ENCODE measurements around the gene FOXF1.

The FOXF1 gene

DNA sequence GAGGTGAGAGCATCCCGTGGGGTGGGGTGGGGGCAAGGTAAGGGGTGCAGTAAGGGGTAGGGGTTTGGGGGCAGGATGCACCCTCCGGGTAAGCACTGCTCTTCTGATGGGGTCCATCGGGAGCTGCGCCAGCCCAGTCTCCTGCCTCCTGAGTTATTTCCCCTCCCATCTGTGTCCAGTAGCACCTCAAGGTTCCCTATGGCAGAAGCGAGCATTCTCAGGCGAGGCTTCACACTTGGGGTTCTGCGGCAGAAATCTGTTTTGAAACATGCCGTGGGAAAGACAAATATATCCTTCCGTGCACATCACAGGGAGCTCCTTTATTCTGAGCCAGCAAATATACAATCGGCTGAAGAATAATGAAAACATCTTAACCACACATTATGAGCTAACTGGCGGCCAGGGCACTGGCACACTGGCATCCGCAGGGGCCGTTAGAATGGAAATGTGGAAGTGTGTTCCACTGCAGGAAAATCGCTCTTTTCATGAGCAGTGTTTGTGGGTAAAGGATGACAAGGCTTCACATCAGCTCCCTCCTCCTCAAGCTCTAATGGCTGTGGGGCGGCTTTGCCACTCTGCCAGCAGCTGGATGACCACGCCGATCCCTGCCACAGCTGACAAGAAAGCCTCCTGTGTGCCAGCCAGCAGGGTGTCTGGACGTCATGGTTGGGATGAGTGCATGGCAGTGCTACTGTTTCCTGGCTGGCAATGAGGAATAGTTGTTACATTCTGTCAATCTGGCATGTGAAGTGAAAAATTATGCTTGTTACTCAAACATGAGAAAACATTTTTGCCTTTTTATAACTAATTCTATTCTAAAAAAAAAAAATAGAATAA lies 24.7 kb downstream of the FOXF1 start:
- TF ChIP-seq, protein P1, sequence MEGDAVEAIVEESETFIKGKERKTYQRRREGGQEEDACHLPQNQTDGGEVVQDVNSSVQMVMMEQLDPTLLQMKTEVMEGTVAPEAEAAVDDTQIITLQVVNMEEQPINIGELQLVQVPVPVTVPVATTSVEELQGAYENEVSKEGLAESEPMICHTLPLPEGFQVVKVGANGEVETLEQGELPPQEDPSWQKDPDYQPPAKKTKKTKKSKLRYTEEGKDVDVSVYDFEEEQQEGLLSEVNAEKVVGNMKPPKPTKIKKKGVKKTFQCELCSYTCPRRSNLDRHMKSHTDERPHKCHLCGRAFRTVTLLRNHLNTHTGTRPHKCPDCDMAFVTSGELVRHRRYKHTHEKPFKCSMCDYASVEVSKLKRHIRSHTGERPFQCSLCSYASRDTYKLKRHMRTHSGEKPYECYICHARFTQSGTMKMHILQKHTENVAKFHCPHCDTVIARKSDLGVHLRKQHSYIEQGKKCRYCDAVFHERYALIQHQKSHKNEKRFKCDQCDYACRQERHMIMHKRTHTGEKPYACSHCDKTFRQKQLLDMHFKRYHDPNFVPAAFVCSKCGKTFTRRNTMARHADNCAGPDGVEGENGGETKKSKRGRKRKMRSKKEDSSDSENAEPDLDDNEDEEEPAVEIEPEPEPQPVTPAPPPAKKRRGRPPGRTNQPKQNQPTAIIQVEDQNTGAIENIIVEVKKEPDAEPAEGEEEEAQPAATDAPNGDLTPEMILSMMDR (conservative IDR thresholded peaks at IDR 0.05): no peak
- H3K27ac ChIP-seq: no peak overlapping the region

DNA sequence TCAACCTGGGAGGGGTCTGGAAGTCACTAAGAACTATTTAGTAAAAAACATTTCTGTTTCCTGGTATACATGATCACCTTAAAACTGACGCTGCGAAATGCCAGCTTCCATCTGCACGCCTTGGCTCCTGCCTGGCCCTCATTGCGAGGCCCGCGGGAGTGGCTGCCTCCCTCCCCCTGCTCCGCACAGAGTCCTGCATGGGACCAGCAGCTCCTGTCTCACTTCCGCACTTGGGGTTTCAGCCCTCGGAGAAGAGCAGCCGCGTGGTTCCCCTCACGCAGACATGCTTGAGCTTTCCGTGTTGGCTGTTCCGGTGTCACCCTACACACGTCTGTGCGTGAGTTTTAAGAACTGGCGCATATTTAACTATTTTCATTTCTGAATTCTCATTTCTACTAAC lies 26.3 kb downstream of the FOXF1 start:
- TF ChIP-seq, protein P1 (conservative IDR thresholded peaks at IDR 0.05): no peak
- no peak overlapping the region for H3K27ac ChIP-seq

DNA sequence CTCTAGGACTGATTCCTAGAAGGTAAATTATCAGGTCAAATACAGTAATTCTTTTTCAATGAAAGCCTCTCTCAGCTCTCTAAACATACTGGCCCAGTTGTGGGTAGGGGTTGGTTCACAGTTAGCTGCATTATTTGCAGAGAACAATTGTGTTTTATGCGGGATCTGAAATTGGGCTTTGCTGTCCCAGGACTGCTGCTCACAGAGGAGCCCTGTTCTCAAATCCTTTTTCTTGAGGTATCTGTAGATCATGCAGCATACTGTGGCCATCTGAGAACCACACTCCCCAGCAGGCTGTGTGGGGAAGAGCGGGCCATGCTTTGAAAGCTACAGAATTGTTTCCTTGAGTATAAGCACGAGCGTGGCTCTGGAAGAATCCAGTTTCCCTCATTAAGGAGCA lies 27.2 kb downstream of the FOXF1 start:
- no peak overlapping the region for H3K27ac ChIP-seq
- TF ChIP-seq, protein P1 (conservative IDR thresholded peaks at IDR 0.05): no peak

DNA sequence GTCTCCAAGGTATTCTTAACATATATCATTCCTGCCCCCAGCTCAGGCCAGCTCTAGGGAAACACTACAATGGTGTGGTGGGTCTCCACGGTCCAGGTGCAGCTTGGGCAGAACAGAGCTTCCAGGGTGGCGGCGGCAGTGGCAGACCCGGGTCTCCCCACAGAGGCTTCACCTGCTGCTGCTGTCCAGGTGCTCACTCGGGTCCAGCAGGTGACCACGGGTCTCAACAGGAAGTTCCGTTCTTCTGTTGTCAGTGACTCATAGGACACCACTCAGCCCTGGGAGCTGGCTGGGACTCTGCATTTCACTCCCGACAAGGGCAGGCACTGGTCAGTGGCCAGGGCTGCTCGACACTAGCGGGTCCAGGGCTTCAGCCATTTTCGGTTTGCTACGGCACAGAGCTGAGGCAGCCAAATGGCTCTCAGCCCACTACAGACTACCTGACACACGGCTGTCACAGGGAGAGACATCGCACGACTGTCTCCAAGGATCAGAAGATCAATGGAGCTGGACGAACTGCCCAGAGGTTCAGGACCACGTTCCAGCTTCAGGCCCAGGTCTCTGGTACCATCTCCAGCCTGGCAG lies 28.0 kb downstream of the FOXF1 start:
- TF ChIP-seq, protein P1 (conservative IDR thresholded peaks at IDR 0.05): no peak
- H3K27ac ChIP-seq: no peak overlapping the region

DNA sequence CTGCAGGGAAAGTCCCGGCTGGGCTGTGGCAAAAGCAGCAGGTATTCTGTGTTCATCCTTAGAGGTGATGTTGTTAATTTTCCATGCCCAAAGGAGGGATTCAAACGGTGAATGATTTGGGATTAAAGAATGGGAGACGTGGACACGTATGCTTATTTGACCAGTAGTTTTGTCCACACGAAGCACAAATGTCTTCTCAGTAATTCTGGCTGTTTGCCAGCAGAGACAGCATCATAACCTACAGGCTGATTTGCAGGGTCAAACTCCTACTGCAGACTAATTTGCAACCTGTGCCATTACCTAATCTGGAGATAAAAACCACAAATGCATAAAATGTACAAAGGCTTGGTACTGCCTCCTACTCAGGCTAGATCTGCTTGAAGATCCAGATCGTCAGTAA lies 30.6 kb downstream of the FOXF1 start:
- TF ChIP-seq, protein P1 (conservative IDR thresholded peaks at IDR 0.05): no peak
- no peak overlapping the region for H3K27ac ChIP-seq

DNA sequence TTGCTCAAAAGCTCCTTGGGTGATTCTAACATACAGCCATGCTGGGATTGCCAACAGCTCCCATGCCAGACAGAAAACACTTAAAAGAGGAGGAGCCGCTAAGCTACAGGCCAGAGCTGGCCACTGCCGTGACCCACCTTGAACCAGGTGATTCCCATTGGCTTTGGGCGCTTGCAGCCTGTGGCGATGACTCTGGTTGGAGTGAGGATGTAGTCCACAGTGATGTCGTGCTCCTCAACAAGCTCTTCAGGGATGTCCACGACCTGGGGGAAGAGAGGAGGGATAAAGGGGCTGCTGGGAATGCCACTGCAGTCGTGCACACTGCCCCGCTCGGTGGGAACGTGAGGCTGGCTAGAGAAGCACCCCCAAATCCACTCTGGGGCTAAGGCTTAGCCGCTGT lies 31.2 kb downstream of the FOXF1 start:
- TF ChIP-seq, protein P1 (conservative IDR thresholded peaks at IDR 0.05): no peak
- no peak overlapping the region for H3K27ac ChIP-seq

DNA sequence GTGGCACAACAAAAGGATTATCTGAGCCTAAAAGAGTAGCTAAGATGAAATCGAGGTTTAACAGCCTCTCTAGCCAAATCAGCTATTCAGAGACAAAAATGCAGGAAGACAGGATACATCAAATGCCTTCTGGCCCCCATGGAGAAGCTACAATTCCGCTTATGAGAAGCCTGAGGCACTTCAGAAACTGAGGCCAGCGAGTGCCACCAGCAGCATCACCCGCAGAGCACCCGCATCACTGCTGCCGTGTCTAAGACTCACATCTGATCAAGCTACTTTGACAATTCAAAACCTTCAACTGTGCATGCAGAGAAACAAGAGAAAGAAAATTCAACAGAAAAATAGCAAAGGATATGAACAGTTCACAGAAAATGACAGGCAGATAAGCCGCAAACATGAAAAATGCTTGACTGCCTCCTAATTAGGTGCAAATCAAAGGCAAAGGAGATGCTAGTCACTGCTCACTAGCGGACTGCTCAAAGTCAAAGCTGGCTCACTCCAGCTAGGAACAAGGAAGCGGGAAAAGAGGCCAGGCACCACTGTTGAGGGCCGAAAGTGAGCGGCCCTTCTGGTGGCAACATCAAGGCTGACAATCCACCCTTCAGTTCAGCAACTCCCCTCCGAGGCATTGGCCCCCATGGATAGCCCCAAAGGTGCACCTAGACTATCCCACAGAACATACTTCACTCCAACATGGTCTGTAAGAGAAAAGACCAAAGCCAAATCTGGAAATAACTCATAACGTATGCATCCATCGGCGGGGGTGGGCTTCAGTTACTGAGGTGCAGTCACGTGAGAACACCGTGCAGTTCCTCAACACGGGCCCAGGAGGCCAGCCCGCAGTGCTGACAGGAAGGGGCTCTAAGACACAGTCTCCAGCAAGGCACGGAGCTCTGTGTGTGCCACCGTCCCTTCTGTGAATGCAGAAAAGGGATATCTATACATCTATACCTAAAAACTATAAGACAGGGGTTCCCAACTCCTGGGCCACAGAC lies 32.7 kb downstream of the FOXF1 start:
- TF ChIP-seq, protein P1 (conservative IDR thresholded peaks at IDR 0.05): no peak
- no peak overlapping the region for H3K27ac ChIP-seq
